Lower lobe of right lung (tissue), 2 donors: ENCODE results near the gene PLEKHM3. TPM values are rescaled to one million over a fixed set of nuclear protein-coding genes. Genes with fewer than 3 reads are reported as not detected.

Experiments used
- ATAC-seq, 2 donors: fragments of 200-7000 bp; cut with Tn5 transposase; one replicate each; pipeline ENCODE4 v1.9.1; 2020 to 2022; ENCODE audit warnings: mild to moderate bottlenecking in 2 of 2, moderate library complexity in 2 of 2
- DNase-seq: peaks from one replicate; pipeline ENCODE4 v3.0.0-alpha.2; 2020
- H3K27ac ChIP-seq: fragments of 200-600 bp; one replicate; pipeline ENCODE4 v1.8.0; 2022
- H3K27me3 ChIP-seq: fragments of 200-600 bp; one replicate; pipeline ENCODE4 v1.8.0; 2022; ENCODE audit warnings: low read depth
- H3K36me3 ChIP-seq: fragments of 200-600 bp; one replicate; pipeline ENCODE4 v1.8.0; 2022; ENCODE audit warnings: mild to moderate bottlenecking
- H3K4me1 ChIP-seq: fragments of 200-600 bp; one replicate; pipeline ENCODE4 v1.8.0; 2022
- H3K4me3 ChIP-seq: fragments of 200-600 bp; one replicate; pipeline ENCODE4 v1.8.0; 2022; ENCODE audit warnings: mild to moderate bottlenecking
- H3K9me3 ChIP-seq: fragments of 200-600 bp; one replicate; pipeline ENCODE4 v1.8.0; 2022
- CTCF ChIP-seq: fragments of 200-600 bp; IDR thresholded peaks from one replicate; pipeline ENCODE4 v1.8.0; 2022; ENCODE audit warnings: antibody characterized with exemption, mild to moderate bottlenecking
- intact Hi-C: fragments of 100-400 bp; cut with DNase I; formaldehyde crosslinking; loops from one replicate; pipeline ENCODE4 v1.11.0; 2022
- total RNA-seq: library from RNA; stranded (reverse); fragmentation: NEBNext Ultra II Directional; extraction: Animal tissue kit (Norgen Biotek cat#: 25700); gene quantifications from one replicate; pipeline ENCODE4 v1.2.1, GENCODE V29; 2021
- donor health status: DM: no; HTN: yes; CAD: no; lungs with severe emphysema.

PLEKHM3 gene
- total RNA-seq, 1 donor from 2014 or later: 25.8 TPM

- TF ChIP-seq CTCF: no peak
- Histone ChIP-seq H3K9me3 (no peaks in the 10 kb centered on the region), H3K4me1 (no peaks in the 10 kb centered on the region), H3K36me3 (peaks cover 3% of the 10 kb centered on the region), H3K27me3 (no peaks in the 10 kb centered on the region), H3K4me3 (no peak overlapping the region), H3K27ac (no peak overlapping the region)
- DNase-seq (no peak), ATAC-seq (no peak)
- intact Hi-C loops: no loop called here
These were observed 162.0 kb downstream of the PLEKHM3 start for GRCh38 chr2:207863345-207863744.

GRCh38 chr2:207861789-207862188, 163.5 kb downstream of the PLEKHM3 start:
- no peak for TF ChIP-seq CTCF
- no peaks in the 10 kb centered on the region for H3K27me3 ChIP-seq
- DNase-seq: no peak
- no peaks in the 10 kb centered on the region for H3K4me1 ChIP-seq
- H3K27ac ChIP-seq: no peak overlapping the region
- no peak overlapping the region for H3K4me3 ChIP-seq
- peaks cover under 1% of the 10 kb centered on the region for H3K36me3 ChIP-seq
- H3K9me3 ChIP-seq: no peaks in the 10 kb centered on the region
- no peak for ATAC-seq
- intact Hi-C loops: no loop called here

- no peaks in the 10 kb centered on the region for H3K9me3 ChIP-seq
- intact Hi-C loops: no loop called here
- no peak overlapping the region for H3K4me3 ChIP-seq
- DNase-seq (no peak), ATAC-seq (no peak)
- no peaks in the 10 kb centered on the region for H3K36me3 ChIP-seq
- H3K27ac ChIP-seq: no peak overlapping the region
- no peak for TF ChIP-seq CTCF
- H3K27me3 ChIP-seq: no peaks in the 10 kb centered on the region
- H3K4me1 ChIP-seq: no peaks in the 10 kb centered on the region
These were observed 164.6 kb downstream of the PLEKHM3 start for GRCh38 chr2:207860685-207861084.

- no peaks in the 10 kb centered on the region for H3K27me3 ChIP-seq
- intact Hi-C loops: no loop called here
- DNase-seq (no peak), ATAC-seq (no peak)
- H3K36me3 ChIP-seq: no peaks in the 10 kb centered on the region
- TF ChIP-seq CTCF: no peak
- no peak overlapping the region for H3K27ac ChIP-seq
- H3K4me3 ChIP-seq: no peak overlapping the region
- H3K9me3 ChIP-seq: no peaks in the 10 kb centered on the region
- H3K4me1 ChIP-seq: no peaks in the 10 kb centered on the region
These were observed 169.7 kb downstream of the PLEKHM3 start for GRCh38 chr2:207855591-207855990.

- Histone ChIP-seq H3K4me1 (no peaks in the 10 kb centered on the region), H3K27me3 (no peaks in the 10 kb centered on the region), H3K36me3 (no peaks in the 10 kb centered on the region), H3K4me3 (no peak overlapping the region), H3K27ac (no peak overlapping the region), H3K9me3 (no peaks in the 10 kb centered on the region)
- intact Hi-C loops: no loop called here
- DNase-seq (no peak), ATAC-seq (no peak)
- no peak for TF ChIP-seq CTCF
These were observed 170.6 kb downstream of the PLEKHM3 start for GRCh38 chr2:207854484-207855440.
